GM21390 (cell line): ENCODE data around the gene OXSR1.
"Not testable (repeated sequence)": the region's sequence is repeated elsewhere in the genome, so short reads cannot be mapped to it uniquely, and the experiment has no call there.

Experiments
- ATAC-seq: cut with Tn5 transposase; IDR thresholded peaks from one replicate; pipeline ENCODE4 v1.9.1; 2021; ENCODE audit not compliant: unreplicated experiment

OXSR1 gene

GRCh38 chr3:38141173-38141951 lies 24.0 kb upstream of the OXSR1 start:
- ATAC-seq, result no peak

GRCh38 chr3:38141952-38142273 lies 23.4 kb upstream of the OXSR1 start:
- no peak for ATAC-seq

GRCh38 chr3:38142959-38143358 lies 22.4 kb upstream of the OXSR1 start:
- ATAC-seq, result no peak

GRCh38 chr3:38143511-38143910 lies 21.8 kb upstream of the OXSR1 start:
- ATAC-seq, result no peak

GRCh38 chr3:38146504-38146903 lies 18.8 kb upstream of the OXSR1 start:
- no peak for ATAC-seq

GRCh38 chr3:38147421-38147820 lies 17.9 kb upstream of the OXSR1 start:
- ATAC-seq, result no peak

GRCh38 chr3:38148311-38148882 lies 16.9 kb upstream of the OXSR1 start:
- no peak for ATAC-seq

- no peak for ATAC-seq
Observed at GRCh38 chr3:38149708-38150107, 15.6 kb upstream of the OXSR1 start.

- ATAC-seq, result no peak
Observed at GRCh38 chr3:38150780-38151528, 14.4 kb upstream of the OXSR1 start.

- no peak for ATAC-seq
Observed at GRCh38 chr3:38151667-38152265, 13.6 kb upstream of the OXSR1 start.

GRCh38 chr3:38152609-38153008 lies 12.7 kb upstream of the OXSR1 start:
- ATAC-seq, result no peak

GRCh38 chr3:38153221-38153620 lies 12.1 kb upstream of the OXSR1 start:
- no peak for ATAC-seq

- ATAC-seq, result no peak
Observed at GRCh38 chr3:38154033-38154494, 11.3 kb upstream of the OXSR1 start.

GRCh38 chr3:38154625-38155255 lies 10.6 kb upstream of the OXSR1 start:
- ATAC-seq, result no peak

GRCh38 chr3:38155825-38156224 lies 9.5 kb upstream of the OXSR1 start:
- ATAC-seq, result no peak

- ATAC-seq, result no peak
Observed at GRCh38 chr3:38157117-38157516, 8.2 kb upstream of the OXSR1 start.

- no peak for ATAC-seq
Observed at GRCh38 chr3:38157595-38157994, 7.7 kb upstream of the OXSR1 start.

- ATAC-seq, result no peak
Observed at GRCh38 chr3:38158472-38158871, 6.9 kb upstream of the OXSR1 start.

- not testable (repeated sequence) for ATAC-seq
Observed at GRCh38 chr3:38160704-38161103, 4.6 kb upstream of the OXSR1 start.

- no peak for ATAC-seq
Observed at GRCh38 chr3:38163117-38163840, 2.1 kb upstream of the OXSR1 start.
